Neural cell (in vitro differentiated cells): ENCODE results near the gene PRPF40B. TPM values are rescaled to one million over a fixed set of nuclear protein-coding genes. Genes with fewer than 3 reads are reported as not detected.

Experiments
- H2AFZ ChIP-seq: fragments of 200-600, 300-800 bp; sonication (generic), shearing (Covaris generic); 2 replicates; pipeline ENCODE4 v1.6.0; 2014; ENCODE audit warnings: low read depth, mild to moderate bottlenecking, antibody characterized with exemption, low read length, moderate library complexity
- H3F3A ChIP-seq: fragments of 200-600 bp; shearing (Covaris generic); 2 replicates; pipeline ENCODE4 v1.6.1; 2016; ENCODE audit warnings: mild to moderate bottlenecking, moderate library complexity, mixed read lengths, antibody characterized with exemption, low read length; ENCODE audit not compliant: insufficient read depth, poor library complexity, severe bottlenecking
- H3K27ac ChIP-seq: fragments of 200-600, 300-800 bp; sonication (generic), shearing (Covaris generic); 2 replicates; pipeline ENCODE4 v1.5.1; 2014; ENCODE audit warnings: mild to moderate bottlenecking, low read length, moderate library complexity
- H3K27me3 ChIP-seq: fragments of 300-800, 200-600 bp; sonication (generic), shearing (Covaris generic); 2 replicates; pipeline ENCODE4 v1.6.0; 2014; ENCODE audit warnings: mild to moderate bottlenecking, low read depth, low read length, moderate library complexity; ENCODE audit not compliant: insufficient read depth
- H3K36me3 ChIP-seq: fragments of 300-800, 200-600 bp; sonication (generic), shearing (Covaris generic); 2 replicates; pipeline ENCODE4 v1.5.1; 2014; ENCODE audit warnings: mild to moderate bottlenecking, antibody characterized with exemption, low read length, moderate library complexity; ENCODE audit not compliant: insufficient read depth
- H3K4me2 ChIP-seq: fragments of 300-800, 200-600 bp; sonication (generic), shearing (Covaris generic); 2 replicates; pipeline ENCODE4 v1.6.0; 2014; ENCODE audit warnings: mild to moderate bottlenecking, low read length
- H3K4me3 ChIP-seq: fragments of 300-800, 200-600 bp; sonication (generic), shearing (Covaris generic); 2 replicates; pipeline ENCODE4 v1.5.1; 2014; ENCODE audit warnings: mild to moderate bottlenecking, low read length, moderate library complexity
- H3K79me2 ChIP-seq: fragments of 200-600 bp; shearing (Covaris generic); replicated peaks from 2 replicates; pipeline ENCODE4 v1.6.0; 2014; ENCODE audit warnings: mild to moderate bottlenecking, low read length, moderate library complexity; ENCODE audit not compliant: insufficient read depth
- H3K9ac ChIP-seq: fragments of 300-800, 200-600 bp; sonication (generic), shearing (Covaris generic); 2 replicates; pipeline ENCODE4 v1.6.1; 2016; ENCODE audit warnings: mild to moderate bottlenecking, low read length, mixed read lengths
- H3K9me2 ChIP-seq: fragments of 200-600 bp; shearing (Covaris generic); 2 replicates; pipeline ENCODE4 v1.6.1; 2016; ENCODE audit warnings: mild to moderate bottlenecking, low read length, mixed read lengths; ENCODE audit not compliant: insufficient read depth
- H3K9me3 ChIP-seq: fragments of 200-600, 300-800 bp; sonication (generic), shearing (Covaris generic); 2 replicates; pipeline ENCODE4 v1.6.1; 2016; ENCODE audit warnings: mild to moderate bottlenecking, mixed run types, low read length, moderate library complexity, mixed read lengths
- H4K20me1 ChIP-seq: fragments of 200-600 bp; shearing (Covaris generic); 2 replicates; pipeline ENCODE4 v1.6.1; 2016; ENCODE audit warnings: mild to moderate bottlenecking, mixed run types; ENCODE audit not compliant: insufficient read depth
- CTCF ChIP-seq: fragments of 450-650 bp; IDR thresholded peaks from 2 replicates; pipeline ENCODE4 v1.5.1; 2014; ENCODE audit warnings: antibody characterized with exemption, mild to moderate bottlenecking, moderate library complexity; ENCODE audit not compliant: poor library complexity, severe bottlenecking
- EP300 ChIP-seq: fragments of 450-650 bp; conservative IDR thresholded peaks from 2 replicates; pipeline ENCODE4 v1.6.1; 2014; ENCODE audit warnings: antibody characterized with exemption, mild to moderate bottlenecking, moderate library complexity; ENCODE audit not compliant: poor library complexity, severe bottlenecking
- EZH2 ChIP-seq: fragments of 200-600, 300-800 bp; shearing (Covaris generic), sonication (generic); IDR thresholded peaks from 2 replicates; pipeline ENCODE4 v1.6.1; 2014; ENCODE audit warnings: antibody characterized with exemption, low read length, borderline replicate concordance, mild to moderate bottlenecking; ENCODE audit not compliant: insufficient read depth, poor library complexity, severe bottlenecking
- MXI1 ChIP-seq: fragments of 450-650 bp; conservative IDR thresholded peaks from 2 replicates; pipeline ENCODE4 v1.6.1; 2014; ENCODE audit warnings: antibody characterized with exemption, mild to moderate bottlenecking; ENCODE audit not compliant: poor library complexity, severe bottlenecking
- POLR2AphosphoS5 ChIP-seq: IDR thresholded peaks from 2 replicates; pipeline ENCODE4 v1.6.1; 2012
- RAD21 ChIP-seq: fragments of 450-650 bp; conservative IDR thresholded peaks from 2 replicates; pipeline ENCODE4 v1.6.1; 2014; ENCODE audit warnings: antibody characterized with exemption, mild to moderate bottlenecking, moderate library complexity
- REST ChIP-seq: IDR thresholded peaks from 2 replicates; pipeline ENCODE4 v1.6.1; 2012; ENCODE audit warnings: borderline replicate concordance
- SMC3 ChIP-seq: fragments of 450-650 bp; conservative IDR thresholded peaks from 2 replicates; pipeline ENCODE4 v1.6.1; 2014; ENCODE audit warnings: antibody characterized with exemption, mild to moderate bottlenecking, moderate library complexity; ENCODE audit not compliant: poor library complexity
- TAF1 ChIP-seq: IDR thresholded peaks from 2 replicates; pipeline ENCODE4 v1.6.1; 2012; ENCODE audit warnings: low read depth
- polyA plus RNA-seq: library from polyadenylated mRNA; depleted of rRNA; stranded (reverse); fragments of >200 nt; gene quantifications from 2 replicates; pipeline ENCODE4 v1.2.3, GENCODE V29; 2014

Gene PRPF40B
- polyA plus RNA-seq, 1 donor from 2014 or later: 42.0 TPM

GRCh38 chr12:49635036-49635435, 11.7 kb downstream of the PRPF40B start:
- H3K9me3 ChIP-seq: no peaks in the 10 kb centered on the region
- no peak overlapping the region for H3K4me2 ChIP-seq
- H4K20me1 ChIP-seq: no peaks in the 10 kb centered on the region
- no peak overlapping the region for H3K4me3 ChIP-seq
- H3K9ac ChIP-seq: no peak overlapping the region
- H3K27me3 ChIP-seq: no peaks in the 10 kb centered on the region
- H3K79me2 ChIP-seq: no peaks in the 10 kb centered on the region
- TF ChIP-seq RAD21 (no peak), CTCF (no peak), EZH2 (no peak), TAF1 (no peak), MXI1 (no peak), REST (no peak), SMC3 (no peak), POLR2AphosphoS5 (no peak)
- no peaks in the 10 kb centered on the region for H3F3A ChIP-seq
- no peak overlapping the region for H3K27ac ChIP-seq
- H3K9me2 ChIP-seq: no peaks in the 10 kb centered on the region
- no peak overlapping the region for H2AFZ ChIP-seq
- H3K36me3 ChIP-seq: peaks cover 6% of the 10 kb centered on the region

- H3K9me2 ChIP-seq: no peaks in the 10 kb centered on the region
- TF ChIP-seq POLR2AphosphoS5 (no peak), SMC3 (no peak), REST (no peak), MXI1 (no peak), CTCF (no peak), EP300 (no peak), RAD21 (no peak), TAF1 (no peak), EZH2 (no peak)
- no peak overlapping the region for H3K4me3 ChIP-seq
- H3K9ac ChIP-seq: no peak overlapping the region
- no peak overlapping the region for H3K27ac ChIP-seq
- no peaks in the 10 kb centered on the region for H3K27me3 ChIP-seq
- H4K20me1 ChIP-seq: no peaks in the 10 kb centered on the region
- no peaks in the 10 kb centered on the region for H3K79me2 ChIP-seq
- H3K36me3 ChIP-seq: peaks cover 6% of the 10 kb centered on the region
- H3K4me2 ChIP-seq: no peak overlapping the region
- no peaks in the 10 kb centered on the region for H3F3A ChIP-seq
- no peaks in the 10 kb centered on the region for H3K9me3 ChIP-seq
- no peak overlapping the region for H2AFZ ChIP-seq
Observed at GRCh38 chr12:49635656-49636055, 12.3 kb downstream of the PRPF40B start.
